ENCODE data around the gene CCT7.

- TF ChIP-seq CTCF (IDR thresholded peaks at IDR 0.05), result no peak
- TF ChIP-seq POLR2AphosphoS5 (IDR thresholded peaks at IDR 0.05; ENCODE audit: insufficient read depth in 1 of 2, low read depth in 1 of 2), result no peak
Measured at GRCh38 chr2:73259276-73259675, 25.2 kb downstream of the CCT7 start.
